Ovary (tissue), 9 donors: ENCODE data around the gene ELAVL3. TPM values are rescaled to one million over a fixed set of nuclear protein-coding genes. Genes with fewer than 3 reads are reported as not detected.

Source experiments
- DNase-seq, 5 donors: peaks; one replicate each; pipeline ENCODE4 v3.0.0-alpha.2; 2019 to 2020
- H3K27ac ChIP-seq, 2 donors: fragments of 200-600 bp; one replicate each; pipeline versions ENCODE4 v1.5.1 to v1.8.0; 2019 to 2022
- H3K27me3 ChIP-seq: fragments of 200-600 bp; one replicate; pipeline ENCODE4 v1.8.0; 2022
- H3K36me3 ChIP-seq: fragments of 200-600 bp; sonication (generic); one replicate; pipeline ENCODE4 v1.5.1; 2019
- H3K4me1 ChIP-seq: one replicate; pipeline ENCODE4 v1.8.1; 2013; ENCODE audit warnings: mild to moderate bottlenecking, moderate library complexity; ENCODE audit not compliant: insufficient read depth
- H3K4me3 ChIP-seq: fragments of 200-600 bp; sonication (generic); one replicate; pipeline ENCODE4 v1.5.1; 2017
- H3K9me3 ChIP-seq, 2 donors: fragments of 200-600 bp in 1 of 2; sonication (generic) in 1 of 2; one replicate each; pipeline versions ENCODE4 v1.5.1 to v1.8.1; 2013 to 2019; ENCODE audit warnings: mild to moderate bottlenecking in 1 of 2, moderate library complexity in 1 of 2
- EP300 ChIP-seq: sonication (generic); formaldehyde crosslinking; IDR thresholded peaks from one replicate; pipeline ENCODE4 v1.6.1; 2017; ENCODE audit warnings: antibody characterized with exemption
- POLR2A ChIP-seq: fragments of 450-650 bp; IDR thresholded peaks from one replicate; pipeline ENCODE4 v1.6.1; 2017; ENCODE audit warnings: antibody characterized with exemption, mild to moderate bottlenecking, moderate library complexity
- WGBS, 3 donors: extraction: QIAGEN DNeasy Blood & Tissue Kit in 1 of 3; methylation state at CpG; one replicate each; pipeline versions ENCODE4 v1.1.5 to v1.1.7; 2013 to 2017; 5-methylcytosine and 5-hydroxymethylcytosine counted together
- intact Hi-C, 4 donors: fragments of 100-400 bp; cut with DNase I; formaldehyde crosslinking; loops; one replicate each; pipeline versions ENCODE4 v1.11.0 to v1.15.1; 2022 to 2023
- polyA plus RNA-seq, 2 donors: library from polyadenylated mRNA; stranded (reverse); fragments of 200-250 nt in 1 of 2; fragments of 350-450 nt in 1 of 2; fragmentation: Illumina TruSeq in 1 of 2; extraction: RNeasy Lipid Tissue Mini Kit (QIAGEN cat#74804) in 1 of 2; gene quantifications; one replicate each; pipeline ENCODE4 v1.2.3, GENCODE V29; 2013 to 2014
- total RNA-seq, 7 donors: library from RNA; depleted of rRNA in 2 of 7; stranded (reverse); fragments of >200 nt in 2 of 7; fragmentation: NEBNext Ultra II Directional in 3 of 7; extraction: Animal tissue kit (Norgen Biotek cat#: 25700) in 3 of 7; gene quantifications; one replicate each; pipeline versions ENCODE4 v1.1.0 to v1.2.4, GENCODE V29; 2016 to 2023
- TF ChIP-seq, protein P1 (sequence below), 3 donors: fragments of 450-650 bp in 2 of 3; fragments of 200-600 bp in 1 of 3; IDR thresholded peaks; one replicate each; pipeline versions ENCODE4 v1.5.1 to v1.8.0; 2016 to 2022; ENCODE audit warnings: antibody characterized with exemption in 3 of 3, mild to moderate bottlenecking in 1 of 3
- donor health status: DM: no; HTN: no; CAD: no; lungs with moderate emphysema.
- donor health status: DM: no; HTN: no; CAD: no.
- donor health status: Bipolar disorder and iron deficiency.
- donor health status: DM: yes; HTN: yes; CAD: no.
- donor health status: DM: no; HTN: no; CAD: no.
- donor health status: DM: yes; HTN: yes; CAD: no.

ELAVL3 gene
- total and polyA plus RNA-seq, 9 donors: not detected

DNA sequence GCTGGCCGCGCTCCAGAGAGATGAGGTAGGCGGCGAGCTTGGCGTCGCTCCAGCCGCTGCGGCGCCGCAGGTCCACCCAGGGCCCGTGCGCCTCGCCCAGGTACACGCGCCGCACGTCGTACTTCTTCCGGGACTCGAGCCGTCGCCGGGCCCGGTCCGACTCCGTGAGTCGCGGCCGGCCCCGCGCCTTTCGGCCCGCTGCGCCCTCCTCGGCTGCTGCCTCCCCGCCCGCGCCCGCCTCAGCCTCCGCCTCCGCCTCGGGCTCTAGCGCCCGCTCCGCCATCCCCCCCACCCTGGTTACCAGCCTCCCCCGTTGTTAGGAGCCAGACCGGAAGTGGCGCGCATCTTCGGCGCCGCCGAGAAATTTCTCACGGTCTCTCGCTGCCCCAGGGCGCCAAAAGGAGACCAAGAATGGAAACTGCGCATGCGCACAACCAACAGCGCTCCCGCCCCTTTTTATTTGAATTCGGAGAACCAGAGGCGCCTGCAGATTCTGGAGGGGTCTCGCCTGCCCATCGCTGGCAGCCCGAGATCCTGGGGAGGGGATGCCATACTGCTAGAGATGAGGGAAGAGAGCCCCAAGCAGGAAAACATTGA lies 24.8 kb upstream of the ELAVL3 start, which contains the start of gene ZNF653:
Gene ZNF653, minus strand, starts transcription at position 336 of the 597 bp plus-strand sequence. Its CDS starts 53 bp downstream, at position 283.
- TF ChIP-seq EP300 (no peak), POLR2A (peak; percentile 25)
- TF ChIP-seq, protein P1, sequence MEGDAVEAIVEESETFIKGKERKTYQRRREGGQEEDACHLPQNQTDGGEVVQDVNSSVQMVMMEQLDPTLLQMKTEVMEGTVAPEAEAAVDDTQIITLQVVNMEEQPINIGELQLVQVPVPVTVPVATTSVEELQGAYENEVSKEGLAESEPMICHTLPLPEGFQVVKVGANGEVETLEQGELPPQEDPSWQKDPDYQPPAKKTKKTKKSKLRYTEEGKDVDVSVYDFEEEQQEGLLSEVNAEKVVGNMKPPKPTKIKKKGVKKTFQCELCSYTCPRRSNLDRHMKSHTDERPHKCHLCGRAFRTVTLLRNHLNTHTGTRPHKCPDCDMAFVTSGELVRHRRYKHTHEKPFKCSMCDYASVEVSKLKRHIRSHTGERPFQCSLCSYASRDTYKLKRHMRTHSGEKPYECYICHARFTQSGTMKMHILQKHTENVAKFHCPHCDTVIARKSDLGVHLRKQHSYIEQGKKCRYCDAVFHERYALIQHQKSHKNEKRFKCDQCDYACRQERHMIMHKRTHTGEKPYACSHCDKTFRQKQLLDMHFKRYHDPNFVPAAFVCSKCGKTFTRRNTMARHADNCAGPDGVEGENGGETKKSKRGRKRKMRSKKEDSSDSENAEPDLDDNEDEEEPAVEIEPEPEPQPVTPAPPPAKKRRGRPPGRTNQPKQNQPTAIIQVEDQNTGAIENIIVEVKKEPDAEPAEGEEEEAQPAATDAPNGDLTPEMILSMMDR (IDR thresholded peaks at IDR 0.05): no peak
- intact Hi-C loops: no loop called here
- peaks cover 3% of the 10 kb centered on the region for H3K4me1 ChIP-seq

GRCh38 chr19:11505032-11505503 lies 24.2 kb upstream of the ELAVL3 start:
- Histone ChIP-seq H3K4me1 (peaks cover 3% of the 10 kb centered on the region), H3K27ac (peak overlapping the region; percentile 74 to 91), H3K4me3 (peak overlapping the region; percentile 91), H3K27me3 (no peaks in the 10 kb centered on the region), H3K9me3 (no peaks in the 10 kb centered on the region), H3K36me3 (no peaks in the 10 kb centered on the region)
- TF ChIP-seq, protein P1 (IDR thresholded peaks at IDR 0.05): no peak
- TF ChIP-seq POLR2A (no peak), EP300 (no peak)
- 1 to 4% (median 1%) methylated on average over 2 to 33 of the region's 33 CpGs for WGBS, 3 donors
- intact Hi-C loops: no loop called here
- DNase-seq: peak; percentile 97 to 98 (median 97)

More for the DNA sequence above, 24.8 kb upstream of the ELAVL3 start, which contains the start of gene ZNF653:
- WGBS, 3 donors: 1% methylated on average over 54 to 65 of the region's 65 CpGs
- peak; percentile 94 to 97 (median 95) for DNase-seq
- Histone ChIP-seq H3K27ac (peak within 1 kb of the TSS; percentile 74 to 91), H3K9me3 (no peaks in the 10 kb centered on the region), H3K36me3 (no peaks in the 10 kb centered on the region), H3K4me3 (peak within 1 kb of the TSS; percentile 91), H3K27me3 (no peaks in the 10 kb centered on the region)

- Histone ChIP-seq H3K9me3 (no peaks in the 10 kb centered on the region), H3K36me3 (no peaks in the 10 kb centered on the region), H3K27ac (peak overlapping the region in 1 of 2 donors; percentile 91), H3K4me1 (peaks cover 3% of the 10 kb centered on the region), H3K4me3 (peak overlapping the region; percentile 91), H3K27me3 (no peaks in the 10 kb centered on the region)
- 35 to 39% (median 39%) methylated on average over 7 of the region's 7 CpGs for WGBS, 3 donors
- TF ChIP-seq, protein P1 (IDR thresholded peaks at IDR 0.05): no peak
- no peak for TF ChIP-seq POLR2A
- no peak for TF ChIP-seq EP300
- intact Hi-C loops: no loop called here
- DNase-seq: no peak
Observed at GRCh38 chr19:11504502-11505031, 23.7 kb upstream of the ELAVL3 start.

DNA sequence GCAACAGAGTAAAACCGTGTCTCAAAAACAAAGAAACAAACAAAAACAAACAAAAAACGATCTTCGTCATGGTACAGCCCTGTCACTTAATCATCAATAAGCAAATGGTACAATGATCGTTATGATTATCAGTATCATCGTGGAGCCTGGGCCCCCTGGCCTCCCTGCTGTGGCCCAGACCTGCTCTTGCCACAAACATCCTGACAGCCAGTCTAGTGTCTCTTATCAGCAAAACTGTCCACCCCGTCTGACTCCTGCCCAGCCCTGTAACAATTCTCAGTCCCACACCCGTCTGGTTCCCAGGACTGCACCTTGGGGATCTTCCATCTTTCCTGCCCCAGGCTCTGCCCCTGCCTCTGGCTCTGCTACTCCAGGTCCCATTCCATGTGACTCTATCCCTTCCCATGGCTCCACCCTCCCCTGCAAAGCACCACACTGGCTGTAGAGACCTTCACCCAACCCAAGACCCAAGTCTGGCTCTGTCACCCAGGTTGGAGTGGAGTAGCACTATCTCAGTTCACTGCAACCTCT lies 19.1 kb upstream of the ELAVL3 start:
- H3K4me3 ChIP-seq: no peak overlapping the region
- H3K27ac ChIP-seq: no peak overlapping the region
- no peak for TF ChIP-seq POLR2A
- no peak for TF ChIP-seq EP300
- TF ChIP-seq, protein P1 (IDR thresholded peaks at IDR 0.05): no peak
- H3K36me3 ChIP-seq: no peaks in the 10 kb centered on the region
- DNase-seq: no peak
- intact Hi-C loops: loop anchor here in 3 of 4 donors (5.0 to 10.0 kb wide), 2 partner anchors 85 to 87 kb away; no protein-coding TSS in a partner anchor
- H3K4me1 ChIP-seq: no peaks in the 10 kb centered on the region
- no peaks in the 10 kb centered on the region for H3K9me3 ChIP-seq
- 72 to 75% (median 72%) methylated on average over 7 of the region's 7 CpGs for WGBS, 3 donors
- no peaks in the 10 kb centered on the region for H3K27me3 ChIP-seq
